Body of pancreas (tissue), 4 donors: Measurements from ENCODE around the gene TRIM34.

Experiments used
- POLR2A ChIP-seq, 3 donors: fragments of 450-650 bp; IDR thresholded peaks; one replicate each; pipeline ENCODE4 v1.6.1; 2016; ENCODE audit warnings: antibody characterized with exemption in 3 of 3, mild to moderate bottlenecking in 2 of 3
- TF ChIP-seq, protein P1 (sequence below), 7 experiments: fragments of 450-650 bp in 4 of 7; fragments of 200-600 bp in 3 of 7; sonication (generic) in 3 of 7; IDR thresholded peaks; one replicate each; pipeline ENCODE4 v1.5.1; 2016 to 2019; ENCODE audit warnings: antibody characterized with exemption in 7 of 7

DNA sequence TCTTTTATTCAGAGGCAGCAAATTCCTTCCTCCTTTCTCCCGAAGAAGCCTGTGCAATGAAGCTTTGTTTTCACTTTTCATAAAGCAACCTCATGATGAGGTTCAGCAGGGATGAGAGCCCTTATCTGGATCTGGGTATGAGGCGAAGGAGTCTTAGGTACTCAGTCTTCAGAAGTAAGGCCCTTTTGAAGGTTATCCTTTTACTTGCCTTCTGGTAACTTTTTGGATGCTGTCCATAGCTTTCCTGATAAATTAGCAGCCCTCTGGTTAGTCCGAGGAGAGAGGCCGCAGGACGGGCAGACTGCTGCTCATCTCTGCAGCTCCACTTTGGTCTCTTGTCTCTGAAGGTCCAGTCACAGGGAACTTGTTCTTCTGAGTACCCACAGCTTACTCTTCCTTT lies 65.9 kb downstream of the TRIM34 start:
- TF ChIP-seq, protein P1, sequence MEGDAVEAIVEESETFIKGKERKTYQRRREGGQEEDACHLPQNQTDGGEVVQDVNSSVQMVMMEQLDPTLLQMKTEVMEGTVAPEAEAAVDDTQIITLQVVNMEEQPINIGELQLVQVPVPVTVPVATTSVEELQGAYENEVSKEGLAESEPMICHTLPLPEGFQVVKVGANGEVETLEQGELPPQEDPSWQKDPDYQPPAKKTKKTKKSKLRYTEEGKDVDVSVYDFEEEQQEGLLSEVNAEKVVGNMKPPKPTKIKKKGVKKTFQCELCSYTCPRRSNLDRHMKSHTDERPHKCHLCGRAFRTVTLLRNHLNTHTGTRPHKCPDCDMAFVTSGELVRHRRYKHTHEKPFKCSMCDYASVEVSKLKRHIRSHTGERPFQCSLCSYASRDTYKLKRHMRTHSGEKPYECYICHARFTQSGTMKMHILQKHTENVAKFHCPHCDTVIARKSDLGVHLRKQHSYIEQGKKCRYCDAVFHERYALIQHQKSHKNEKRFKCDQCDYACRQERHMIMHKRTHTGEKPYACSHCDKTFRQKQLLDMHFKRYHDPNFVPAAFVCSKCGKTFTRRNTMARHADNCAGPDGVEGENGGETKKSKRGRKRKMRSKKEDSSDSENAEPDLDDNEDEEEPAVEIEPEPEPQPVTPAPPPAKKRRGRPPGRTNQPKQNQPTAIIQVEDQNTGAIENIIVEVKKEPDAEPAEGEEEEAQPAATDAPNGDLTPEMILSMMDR (IDR thresholded peaks at IDR 0.05): no peak
- TF ChIP-seq POLR2A (IDR thresholded peaks at IDR 0.05): no peak
